Activated naive CD8-positive, alpha-beta T cell treated with anti-CD3 and anti-CD28 coated beads, Interleukin-2, amount 10 ng/mL, durations not matched to agents 7 days and 5 days (primary cell): ENCODE data around the gene ERVV-1. TPM values are rescaled to one million over a fixed set of nuclear protein-coding genes. Genes with fewer than 3 reads are reported as not detected.
"Not testable (repeated sequence)": the region's sequence is repeated elsewhere in the genome, so short reads cannot be mapped to it uniquely, and the experiment has no call there.

ENCODE experiments used
- ATAC-seq: fragments of 150-1000 bp; cut with Tn5 transposase; one replicate; pipeline ENCODE4 v1.10.0; 2021; ENCODE audit warnings: low read depth, moderate library complexity
- POLR2A ChIA-PET: fragments of 350-600 bp; sonication (Branson Sonifier 250); formaldehyde crosslinking; loops from one replicate; lab custom pipeline; 2021; ENCODE audit warnings: antibody characterized with exemption; lab: Charles Lee
- DNase-seq: peaks from one replicate; pipeline ENCODE4 v3.0.0; 2021
- H3K27ac Mint-ChIP-seq: one replicate; pipeline ENCODE4 v1.8.0; 2022; ENCODE audit warnings: mild to moderate bottlenecking, mixed read lengths
- H3K27me3 Mint-ChIP-seq: one replicate; pipeline ENCODE4 v1.8.0; 2022; ENCODE audit warnings: mild to moderate bottlenecking, moderate library complexity, mixed read lengths
- H3K36me3 Mint-ChIP-seq: one replicate; pipeline ENCODE4 v1.8.0; 2021; ENCODE audit warnings: mild to moderate bottlenecking, mixed read lengths
- H3K4me1 Mint-ChIP-seq: one replicate; pipeline ENCODE4 v1.8.0; 2021; ENCODE audit warnings: mixed read lengths
- H3K4me3 Mint-ChIP-seq: one replicate; pipeline ENCODE4 v1.8.0; 2022; ENCODE audit warnings: mild to moderate bottlenecking, moderate library complexity, mixed read lengths
- H3K9me3 Mint-ChIP-seq: one replicate; pipeline ENCODE4 v1.8.0; 2021; ENCODE audit warnings: mixed read lengths
- total RNA-seq, 2 experiments: library from RNA; stranded (reverse); gene quantifications; one replicate each; pipeline ENCODE4 v1.2.3, GENCODE V29; 2021

Gene ERVV-1
- total RNA-seq, 2 experiments from 2014 or later, result not detected

- no peak overlapping the region for H3K27ac Mint-ChIP-seq
- POLR2A ChIA-PET, result no interaction called here
- H3K4me3 Mint-ChIP-seq, result no peak overlapping the region
- no peaks in the 10 kb centered on the region for H3K36me3 Mint-ChIP-seq
- H3K4me1 Mint-ChIP-seq, result no peaks in the 10 kb centered on the region
- H3K27me3 Mint-ChIP-seq, result peaks cover 2% of the 10 kb centered on the region
- peaks cover 15% of the 10 kb centered on the region for H3K9me3 Mint-ChIP-seq
- DNase-seq (no peak), ATAC-seq (no peak)
Observed at GRCh38 chr19:53002479-53002878, 11.2 kb upstream of the ERVV-1 start.

- Mint-ChIP-seq H3K4me1 (no peaks in the 10 kb centered on the region), H3K4me3 (no peak overlapping the region), H3K27me3 (no peaks in the 10 kb centered on the region), H3K36me3 (no peaks in the 10 kb centered on the region), H3K9me3 (peaks cover 13% of the 10 kb centered on the region), H3K27ac (no peak overlapping the region)
- ATAC-seq (no peak), DNase-seq (no peak)
- POLR2A ChIA-PET, result no interaction called here
Observed at GRCh38 chr19:53004242-53004641, 9.5 kb upstream of the ERVV-1 start.

- POLR2A ChIA-PET, result no interaction called here
- H3K36me3 Mint-ChIP-seq, result no peaks in the 10 kb centered on the region
- H3K27ac Mint-ChIP-seq, result no peak overlapping the region
- H3K4me1 Mint-ChIP-seq, result no peaks in the 10 kb centered on the region
- H3K27me3 Mint-ChIP-seq, result no peaks in the 10 kb centered on the region
- no peak for ATAC-seq
- no peak overlapping the region for H3K4me3 Mint-ChIP-seq
- no peak for DNase-seq
- H3K9me3 Mint-ChIP-seq, result peaks cover 20% of the 10 kb centered on the region
Observed at GRCh38 chr19:53007200-53007599, 6.5 kb upstream of the ERVV-1 start.

GRCh38 chr19:53007606-53008005, 6.1 kb upstream of the ERVV-1 start:
- no peak for DNase-seq
- peaks cover 20% of the 10 kb centered on the region for H3K9me3 Mint-ChIP-seq
- POLR2A ChIA-PET, result no interaction called here

GRCh38 chr19:53008061-53008778, 5.5 kb upstream of the ERVV-1 start:
- Mint-ChIP-seq H3K4me1 (no peaks in the 10 kb centered on the region), H3K4me3 (no peak overlapping the region), H3K36me3 (no peaks in the 10 kb centered on the region), H3K9me3 (peaks cover 20% of the 10 kb centered on the region), H3K27me3 (no peaks in the 10 kb centered on the region), H3K27ac (no peak overlapping the region)
- DNase-seq (no peak), ATAC-seq (no peak)
- POLR2A ChIA-PET, result no interaction called here

More at GRCh38 chr19:53007606-53008005, 6.1 kb upstream of the ERVV-1 start:
- Mint-ChIP-seq H3K4me1 (no peaks in the 10 kb centered on the region), H3K27ac (no peak overlapping the region), H3K27me3 (no peaks in the 10 kb centered on the region), H3K36me3 (no peaks in the 10 kb centered on the region), H3K4me3 (no peak overlapping the region)
- no peak for ATAC-seq

GRCh38 chr19:53010494-53010893, 3.2 kb upstream of the ERVV-1 start:
- Mint-ChIP-seq H3K4me3 (no peak overlapping the region), H3K9me3 (peaks cover 13% of the 10 kb centered on the region), H3K27ac (no peak overlapping the region), H3K36me3 (peaks cover 2% of the 10 kb centered on the region), H3K27me3 (no peaks in the 10 kb centered on the region), H3K4me1 (no peaks in the 10 kb centered on the region)
- ATAC-seq, result no peak
- no peak for DNase-seq
- POLR2A ChIA-PET, result no interaction called here

- Mint-ChIP-seq H3K4me1 (no peaks in the 10 kb centered on the region), H3K27ac (no peak overlapping the region), H3K9me3 (peaks cover 13% of the 10 kb centered on the region), H3K36me3 (peaks cover 2% of the 10 kb centered on the region), H3K4me3 (no peak overlapping the region), H3K27me3 (no peaks in the 10 kb centered on the region)
- POLR2A ChIA-PET, result no interaction called here
- ATAC-seq (no peak), DNase-seq (no peak)
Observed at GRCh38 chr19:53012006-53012405, 1.7 kb upstream of the ERVV-1 start.

GRCh38 chr19:53015159-53015558, 1.4 kb downstream of the ERVV-1 start:
- DNase-seq, result no peak
- POLR2A ChIA-PET, result no interaction called here
- Mint-ChIP-seq H3K4me1 (no peaks in the 10 kb centered on the region), H3K27ac (no peak overlapping the region), H3K4me3 (no peak overlapping the region), H3K9me3 (peaks cover 10% of the 10 kb centered on the region), H3K27me3 (no peaks in the 10 kb centered on the region), H3K36me3 (peaks cover 2% of the 10 kb centered on the region)
- ATAC-seq, result no peak

GRCh38 chr19:53015730-53016129, 2.0 kb downstream of the ERVV-1 start:
- no peaks in the 10 kb centered on the region for H3K27me3 Mint-ChIP-seq
- DNase-seq (no peak), ATAC-seq (no peak)
- peaks cover 2% of the 10 kb centered on the region for H3K36me3 Mint-ChIP-seq
- no peak overlapping the region for H3K27ac Mint-ChIP-seq
- POLR2A ChIA-PET, result no interaction called here
- no peaks in the 10 kb centered on the region for H3K4me1 Mint-ChIP-seq
- no peak overlapping the region for H3K4me3 Mint-ChIP-seq
- H3K9me3 Mint-ChIP-seq, result peaks cover 12% of the 10 kb centered on the region

GRCh38 chr19:53019684-53020083, 6.0 kb downstream of the ERVV-1 start:
- no peak for DNase-seq
- Mint-ChIP-seq H3K9me3 (peaks cover 16% of the 10 kb centered on the region), H3K4me3 (no peak overlapping the region), H3K36me3 (no peaks in the 10 kb centered on the region), H3K27me3 (no peaks in the 10 kb centered on the region), H3K4me1 (no peaks in the 10 kb centered on the region), H3K27ac (no peak overlapping the region)
- no peak for ATAC-seq
- POLR2A ChIA-PET, result interaction anchor here (0.6 kb wide), 1 partner anchor 79 kb away, joined by 3 read pairs; no protein-coding TSS in a partner anchor

GRCh38 chr19:53028306-53028705, 14.6 kb downstream of the ERVV-1 start:
- H3K27ac Mint-ChIP-seq, H3K36me3 Mint-ChIP-seq, POLR2A ChIA-PET, DNase-seq, ATAC-seq, H3K4me3 Mint-ChIP-seq, H3K27me3 Mint-ChIP-seq, H3K4me1 Mint-ChIP-seq: not testable (repeated sequence)
- peaks cover 37% of the 10 kb centered on the region for H3K9me3 Mint-ChIP-seq

- POLR2A ChIA-PET, result no interaction called here
- Mint-ChIP-seq H3K36me3 (peaks cover 6% of the 10 kb centered on the region), H3K9me3 (peaks cover 36% of the 10 kb centered on the region), H3K27me3 (no peaks in the 10 kb centered on the region), H3K4me3 (no peak overlapping the region), H3K4me1 (no peaks in the 10 kb centered on the region), H3K27ac (no peak overlapping the region)
- DNase-seq, result no peak
- no peak for ATAC-seq
Observed at GRCh38 chr19:53034054-53034453, 20.3 kb downstream of the ERVV-1 start.

- Mint-ChIP-seq H3K4me3 (no peak overlapping the region), H3K27me3 (no peaks in the 10 kb centered on the region), H3K27ac (no peak overlapping the region), H3K9me3 (peaks cover 30% of the 10 kb centered on the region), H3K4me1 (no peaks in the 10 kb centered on the region), H3K36me3 (peaks cover 6% of the 10 kb centered on the region)
- DNase-seq (no peak), ATAC-seq (no peak)
- POLR2A ChIA-PET, result no interaction called here
Observed at GRCh38 chr19:53034948-53035675, 21.4 kb downstream of the ERVV-1 start.
